K562 (cell line): Measurements from ENCODE around the gene EPHA2. TPM values are rescaled to one million over a fixed set of nuclear protein-coding genes. Genes with fewer than 3 reads are reported as not detected.

Experiments
- ATAC-seq: fragments of 200-7000 bp; cut with Tn5 transposase; 3 replicates; pipeline ENCODE4 v1.9.1; 2020; ENCODE audit warnings: moderate library complexity
- BruUV-seq: library from RNA; stranded (reverse); fragments of 400-500 nt; replicated peaks from 2 replicates; lab custom pipeline; 2021; lab: Mats Ljungman, UMichigan
- CTCF ChIA-PET: fragments of 300-600 bp; formaldehyde crosslinking; extraction: SDS; loops from one replicate; lab custom pipeline; 2021; ENCODE audit warnings: low intra/inter-chr PET ratio; lab: Yijun Ruan, JAX
- POLR2A ChIA-PET: fragments of 300-600, 350-650 bp; sonication (Branson Sonifier 250); formaldehyde crosslinking; extraction: SDS; loops from one replicate; lab custom pipeline; 2021; ENCODE audit warnings: antibody characterized with exemption, inconsistent platforms; lab: Yijun Ruan, JAX
- DNase-seq, 4 experiments: peaks; one replicate each; pipeline versions ENCODE4 v3.0.0 to v3.0.0-alpha.2; 2011 to 2018; ENCODE audit warnings: low spot score in 3 of 4, mixed read lengths in 3 of 4; ENCODE audit errors: extremely low read depth in 1 of 4
- FAIRE-seq: peaks from 2 replicates; lab custom pipeline; 2011; peaks lifted over from hg19 to GRCh38; lab: Jason Lieb, UNC
- H2AFZ ChIP-seq: 2 replicates; pipeline ENCODE4 v1.6.0; 2011; ENCODE audit warnings: low read depth, low read length, control low read depth, inconsistent platforms
- H3K27ac ChIP-seq: fragments of 200-600 bp; 3 replicates; pipeline ENCODE4 v1.8.0; 2011; ENCODE audit warnings: low read depth, mild to moderate bottlenecking, control low read depth, inconsistent platforms, low read length, moderate library complexity, mixed read lengths; ENCODE audit errors: extremely low read depth
- H3K27me3 ChIP-seq, 2 experiments: fragments of 300-600 bp in 1 of 2; 2 replicates in 1 of 2; 3 replicates in 1 of 2; pipeline versions ENCODE4 v1.6.0 to v1.8.0; 2011; ENCODE audit warnings: inconsistent platforms in 2 of 2, low read length in 2 of 2, mild to moderate bottlenecking in 1 of 2, mixed read lengths in 1 of 2, moderate library complexity in 1 of 2; ENCODE audit not compliant: control insufficient read depth in 2 of 2, insufficient read depth in 2 of 2
- H3K36me3 ChIP-seq: fragments of 300-600 bp; 3 replicates; pipeline ENCODE4 v1.8.0; 2011; ENCODE audit warnings: mild to moderate bottlenecking, low read length, inconsistent platforms; ENCODE audit not compliant: control insufficient read depth, insufficient read depth
- H3K4me1 ChIP-seq, 2 experiments: fragments of 200-600 bp in 1 of 2; replicated peaks in 1 of 2; 2 replicates in 1 of 2; 3 replicates in 1 of 2; pipeline versions ENCODE4 v1.5.1 to v1.8.0; 2011; ENCODE audit warnings: inconsistent platforms in 2 of 2, low read length in 2 of 2, mild to moderate bottlenecking in 1 of 2, mixed read lengths in 1 of 2, moderate library complexity in 1 of 2; ENCODE audit not compliant: control insufficient read depth in 2 of 2, insufficient read depth in 2 of 2
- H3K4me2 ChIP-seq: 2 replicates; pipeline ENCODE4 v1.6.1; 2011; ENCODE audit warnings: low read length, control low read depth, inconsistent platforms, mixed read lengths; ENCODE audit not compliant: insufficient read depth
- H3K4me3 ChIP-seq: fragments of 200-600 bp; sonication (generic), shearing (Covaris generic); 2 replicates; pipeline ENCODE4 v1.5.1; 2016; ENCODE audit warnings: control low read depth, inconsistent platforms
- H3K79me2 ChIP-seq: fragments of 200-600 bp; 3 replicates; pipeline ENCODE4 v1.8.0; 2011; ENCODE audit warnings: low read length, inconsistent platforms; ENCODE audit not compliant: control insufficient read depth, insufficient read depth
- H3K9ac ChIP-seq, 2 experiments: 2 replicates each; pipeline versions ENCODE4 v1.6.0 to v1.6.1; 2011; ENCODE audit warnings: low read depth in 2 of 2, low read length in 2 of 2, control low read depth in 1 of 2, inconsistent platforms in 1 of 2, mild to moderate bottlenecking in 1 of 2, mixed read lengths in 1 of 2; ENCODE audit not compliant: insufficient read depth in 1 of 2
- H3K9me1 ChIP-seq: one replicate; pipeline ENCODE4 v1.6.0; 2011; ENCODE audit warnings: inconsistent platforms, mild to moderate bottlenecking, low read length, moderate library complexity; ENCODE audit not compliant: control insufficient read depth, insufficient read depth
- H3K9me3 ChIP-seq: replicated peaks from 2 replicates; pipeline ENCODE4 v1.5.1; 2011; ENCODE audit warnings: low read depth, low read length, inconsistent platforms; ENCODE audit not compliant: control insufficient read depth, insufficient read depth
- H4K20me1 ChIP-seq: replicated peaks from 2 replicates; pipeline ENCODE4 v1.6.1; 2011; ENCODE audit warnings: low read length, inconsistent platforms, mixed read lengths; ENCODE audit not compliant: control insufficient read depth, insufficient read depth
- ATF2 ChIP-seq: sonication (generic); formaldehyde crosslinking; IDR thresholded peaks from 2 replicates; pipeline ENCODE4 v1.8.1; 2022; ENCODE audit warnings: missing genetic modification reagents
- HSF4 ChIP-seq: fragments of 250-450 bp; sonication (Bioruptor Pico); IDR thresholded peaks from 2 replicates; pipeline ENCODE4 v2.1.2; 2022; ENCODE audit warnings: mild to moderate bottlenecking, moderate library complexity, borderline replicate concordance
- NEUROD1 ChIP-seq: fragments of 150-350 bp; IDR thresholded peaks from 2 replicates; pipeline ENCODE4 v1.6.1; 2014; ENCODE audit warnings: borderline replicate concordance, low read length, low read depth; ENCODE audit not compliant: partially characterized antibody
- SMARCE1 ChIP-seq: fragments of 450-650 bp; IDR thresholded peaks from 2 replicates; pipeline ENCODE4 v1.7.1; 2016; ENCODE audit warnings: mild to moderate bottlenecking
- TRIM28 ChIP-seq: fragments of 450-650 bp; IDR thresholded peaks from 2 replicates; pipeline ENCODE4 v1.6.1; 2017
- ZBTB7A ChIP-seq: IDR thresholded peaks from 2 replicates; pipeline ENCODE4 v1.6.1; 2011; ENCODE audit warnings: low read depth, mild to moderate bottlenecking, low read length, moderate library complexity, borderline replicate concordance; ENCODE audit not compliant: control insufficient read depth
- ZNF124 ChIP-seq: sonication (generic); formaldehyde crosslinking; IDR thresholded peaks from 2 replicates; pipeline ENCODE4 v1.8.1; 2022; ENCODE audit warnings: missing genetic modification reagents
- ZNF232 ChIP-seq: sonication (generic); formaldehyde crosslinking; IDR thresholded peaks from 2 replicates; pipeline ENCODE4 v1.8.0; 2022; ENCODE audit warnings: mild to moderate bottlenecking, missing genetic modification reagents
- ZNF24 ChIP-seq: fragments of 450-650 bp; IDR thresholded peaks from 2 replicates; pipeline ENCODE4 v1.6.1; 2016
- WGBS: fragments of 100-300 bp; shearing (Covaris generic); methylation state at CpG from one replicate; pipeline ENCODE4 v1.1.6; 2016; ENCODE audit warnings: low coverage, mixed read lengths; ENCODE audit not compliant: insufficient coverage; ENCODE audit errors: missing lambda C conversion rate; 5-methylcytosine and 5-hydroxymethylcytosine counted together
- in situ Hi-C: fragments of 300-500 bp; cut with MboI; formaldehyde crosslinking; loops from 4 replicates; pipeline ENCODE4 v1.15.0; 2018; ENCODE audit warnings: inconsistent platforms, mixed read lengths
- intact Hi-C: fragments of 100-400 bp; cut with micrococcal nuclease; formaldehyde crosslinking; loops from 2 replicates; pipeline ENCODE4 v1.14.2; 2022
- polyA plus RNA-seq, 8 experiments: library from polyadenylated mRNA; depleted of rRNA in 4 of 8; stranded (reverse) in 5 of 8; unstranded in 3 of 8; fragments of >200 nt; fragmentation: Nextera tagmentation in 2 of 8; fragmentation: Illumina TruSeq in 1 of 8; extraction: Ambion mirVana in 2 of 8; extraction: Trizol in 1 of 8; gene quantifications; 2 replicates each; pipeline versions ENCODE4 v1.2.1 to v1.2.3, GENCODE V29; 2011 to 2014; ENCODE audit warnings: inconsistent platforms in 1 of 8, missing spikeins in 1 of 8
- total RNA-seq, 7 experiments: library from RNA; depleted of rRNA in 6 of 7; stranded (reverse); fragments of >200 nt in 6 of 7; fragmentation: Illumina TruSeq in 2 of 7; extraction: Trizol in 2 of 7; gene quantifications; 2 replicates each; pipeline versions ENCODE4 v1.2.1 to v1.2.3, GENCODE V29; 2011 to 2021; ENCODE audit warnings: low replicate concordance in 1 of 7

Gene EPHA2
- total and polyA plus RNA-seq, 9 of the 15 experiments (the other 6 are each of a cell fraction or from before 2014, with no cell fraction given) = 0.04 to 0.40 (median 0.07) TPM; not detected in 4

- no peak for TF ChIP-seq ATF2
- peak; percentile 22; the same call in 1 of the 2 replicates for TF ChIP-seq SMARCE1
- TF ChIP-seq HSF4 (CRISPR knock-in tag) = no peak
- TF ChIP-seq ZNF124 (CRISPR knock-in tag) = no peak
- peak; percentile 19 for TF ChIP-seq NEUROD1
These were observed 16.4 kb downstream of the EPHA2 start (continued) for GRCh38 chr1:16139473-16139962.

GRCh38 chr1:16138772-16139221 is 17.1 kb downstream of the EPHA2 start:
- ATAC-seq = no peak
- Histone ChIP-seq H3K9ac (peak overlapping the region in 1 of 2 experiments; percentile 7; a peak in 2 of 4 replicates), H4K20me1 (no peaks in the 10 kb centered on the region), H3K4me1 (peaks cover 39 to 68% of the 10 kb centered on the region in 2 experiments)
- FAIRE-seq = no peak
- no peak for DNase-seq
- TF ChIP-seq ZNF24 (no peak), ZNF232 (CRISPR knock-in tag) (0 out of 2 replicates have a peak, but pooled peaks have one; percentile 5), ZBTB7A (peak; percentile 18; the same call in 1 of the 2 replicates), TRIM28 (no peak)
- TF ChIP-seq, all 486 proteins: peak for 2
- Histone ChIP-seq H3K9me3 (no peaks in the 10 kb centered on the region), H3K36me3 (no peaks in the 10 kb centered on the region), H3K27ac (no peak overlapping the region), H3K27me3 (no peaks in the 10 kb centered on the region), H2AFZ (no peak overlapping the region), H3K9me1 (peaks cover 3% of the 10 kb centered on the region), H3K4me2 (no peak overlapping the region), H3K4me3 (no peak overlapping the region), H3K79me2 (no peaks in the 10 kb centered on the region)
- in situ Hi-C loops (no loop called here), intact Hi-C loops (no loop called here)
- no TSS peak for BruUV-seq
- POLR2A ChIA-PET = interaction anchor here (1.1 kb wide), 1 partner anchor 9 kb away, joined by 5 read pairs; no protein-coding TSS in a partner anchor
- CTCF ChIA-PET = no interaction called here
- 84% methylated on average over 8 of the region's 9 CpGs for WGBS
